HG03039 (cell line): ENCODE measurements around the gene SH2D3A.
"Not testable (repeated sequence)": the region's sequence is repeated elsewhere in the genome, so short reads cannot be mapped to it uniquely, and the experiment has no call there.

Experiments
- ATAC-seq: cut with Tn5 transposase; IDR thresholded peaks from one replicate; pipeline ENCODE4 v1.9.1; 2021; ENCODE audit warnings: mild to moderate bottlenecking, moderate library complexity; ENCODE audit not compliant: unreplicated experiment

Gene SH2D3A

DNA sequence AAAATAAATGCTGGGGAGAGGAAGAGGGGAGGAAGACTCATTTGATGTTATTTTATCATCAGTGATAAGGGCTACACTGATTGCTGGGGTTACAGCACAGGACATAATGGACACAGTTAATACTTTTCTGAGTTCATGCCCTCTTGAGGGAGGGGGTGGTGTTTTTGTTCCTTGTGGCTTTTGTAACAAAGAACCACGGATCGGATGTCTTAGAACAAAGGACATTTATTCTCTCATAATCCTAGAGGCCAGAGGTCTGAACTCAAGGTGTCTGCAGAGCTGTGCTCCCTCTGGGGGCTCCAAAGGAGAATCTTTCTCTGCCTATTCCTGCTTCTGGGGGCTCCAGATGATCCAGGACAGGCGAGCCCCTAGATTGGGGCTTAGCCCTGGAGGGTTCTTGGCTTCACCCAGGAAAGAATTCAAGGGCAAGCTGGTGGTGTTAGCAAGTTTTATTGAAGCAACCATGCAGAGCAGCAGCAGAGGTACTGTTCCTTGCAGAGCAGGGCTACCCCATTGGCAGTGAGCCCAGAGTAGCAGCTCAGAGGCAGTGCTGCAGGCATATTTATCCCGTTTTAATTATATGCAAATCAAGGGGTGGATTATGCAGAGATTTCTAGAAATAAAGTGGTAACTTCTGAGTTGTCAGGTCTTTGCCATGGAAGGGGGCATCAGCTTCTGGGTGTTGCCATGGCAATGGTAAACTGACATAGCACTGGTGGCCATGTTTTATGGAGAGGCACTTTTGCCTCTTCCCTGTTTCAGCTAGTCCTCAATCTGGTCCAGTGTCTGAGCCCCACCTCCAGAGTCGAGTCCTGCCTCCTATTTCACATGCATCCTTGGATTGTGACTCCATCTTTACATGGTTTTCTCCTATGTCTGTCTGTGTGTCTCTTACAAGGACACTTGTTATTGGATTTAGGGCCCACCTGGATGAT lies 23.2 kb upstream of the SH2D3A start:
- ATAC-seq = no peak

DNA sequence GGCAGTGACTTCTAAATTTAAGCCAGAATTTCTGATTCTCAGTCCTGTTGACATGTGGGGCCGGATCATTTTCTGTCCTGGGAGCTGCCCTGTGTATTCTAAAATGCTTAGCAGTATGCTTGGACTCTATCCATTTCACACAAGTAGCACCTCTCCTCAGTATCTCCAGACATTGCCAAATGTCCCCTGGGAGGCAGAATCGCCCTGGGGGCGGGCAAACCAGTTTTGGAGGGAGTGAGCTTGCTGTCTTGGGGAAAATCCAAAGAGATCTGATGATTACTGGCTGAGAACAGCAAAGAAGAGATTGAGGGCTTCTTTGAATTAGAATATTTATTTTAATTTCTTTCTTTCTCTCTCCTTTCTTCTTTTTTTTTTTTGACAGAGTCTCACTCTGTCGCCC lies 21.7 kb upstream of the SH2D3A start:
- no peak for ATAC-seq

DNA sequence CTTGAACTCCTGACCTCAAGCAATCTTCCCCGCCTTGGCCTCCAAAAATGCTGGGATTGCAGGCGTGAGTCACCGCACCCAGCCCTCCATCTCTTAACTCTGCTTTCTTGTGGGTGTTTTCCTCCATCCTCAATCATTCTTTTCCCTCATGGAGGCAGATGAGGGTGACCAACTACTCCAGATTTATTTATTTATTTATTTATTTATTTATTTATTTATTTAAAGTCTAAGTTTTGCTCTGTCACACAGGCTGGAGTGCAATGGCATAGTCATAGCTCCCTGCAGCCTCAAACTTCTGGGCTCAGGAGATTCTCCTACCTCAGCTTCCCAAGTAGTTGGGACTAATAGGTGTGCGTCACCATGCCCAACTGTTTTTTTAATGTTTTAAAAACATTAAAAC lies 20.2 kb upstream of the SH2D3A start:
- no peak for ATAC-seq

DNA sequence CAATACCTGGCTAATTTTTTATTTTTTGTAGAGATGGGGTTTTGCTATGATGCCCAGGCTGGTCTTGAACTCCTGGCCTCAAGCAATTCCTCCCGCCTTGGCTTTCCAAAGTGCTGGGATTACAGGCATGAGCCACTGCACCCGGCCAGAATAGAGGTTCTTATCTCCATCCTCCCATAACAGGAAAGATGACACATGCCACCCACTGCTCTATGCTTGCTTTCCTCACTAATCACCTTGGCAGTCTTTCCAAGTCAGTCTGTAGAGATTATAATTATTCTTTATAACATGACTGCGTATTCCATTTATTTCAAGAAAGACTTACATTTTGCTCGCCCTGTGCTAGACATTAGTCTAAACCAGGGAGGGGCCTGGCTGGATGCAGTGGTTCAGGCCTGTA lies 12.0 kb upstream of the SH2D3A start:
- no peak for ATAC-seq

DNA sequence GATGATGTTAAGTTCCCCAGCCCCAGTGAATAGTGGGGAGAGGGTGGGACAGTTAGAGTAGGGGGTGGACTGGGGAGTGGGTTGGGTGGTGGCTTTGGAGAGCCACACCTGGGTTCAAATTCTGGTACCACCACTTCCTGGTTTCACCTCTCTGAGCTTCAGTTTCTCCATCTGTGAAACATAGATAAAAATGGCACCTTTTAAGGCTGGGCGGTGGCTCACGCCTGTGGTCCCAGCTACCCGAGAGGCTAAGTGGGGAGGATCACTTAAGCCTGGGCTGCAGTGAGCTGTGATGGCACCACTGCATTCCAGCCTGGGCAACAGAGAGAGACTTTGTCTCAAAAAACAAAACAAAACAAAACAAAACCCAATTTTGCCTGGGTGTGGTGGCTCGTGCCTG lies 11.2 kb upstream of the SH2D3A start:
- ATAC-seq = no peak

DNA sequence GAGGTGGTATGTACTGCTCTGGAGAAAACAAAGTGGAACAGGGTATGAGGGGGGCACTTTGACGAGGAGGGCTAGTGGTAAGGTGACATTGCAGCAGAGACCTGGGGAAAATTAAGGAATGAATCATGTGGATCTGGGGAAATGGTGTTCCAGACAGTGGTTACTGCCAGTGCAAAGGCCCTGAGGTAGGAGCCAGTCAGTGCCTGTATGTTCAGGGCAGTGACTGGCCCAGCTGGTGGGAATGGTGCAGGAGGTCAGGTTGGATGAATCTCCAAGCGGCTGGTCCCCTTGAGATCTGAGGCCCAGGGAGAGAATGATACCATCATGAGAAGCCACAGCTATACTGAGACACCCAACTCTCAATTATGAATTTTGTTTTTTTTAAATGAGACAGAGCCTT lies 10.2 kb upstream of the SH2D3A start:
- no peak for ATAC-seq

DNA sequence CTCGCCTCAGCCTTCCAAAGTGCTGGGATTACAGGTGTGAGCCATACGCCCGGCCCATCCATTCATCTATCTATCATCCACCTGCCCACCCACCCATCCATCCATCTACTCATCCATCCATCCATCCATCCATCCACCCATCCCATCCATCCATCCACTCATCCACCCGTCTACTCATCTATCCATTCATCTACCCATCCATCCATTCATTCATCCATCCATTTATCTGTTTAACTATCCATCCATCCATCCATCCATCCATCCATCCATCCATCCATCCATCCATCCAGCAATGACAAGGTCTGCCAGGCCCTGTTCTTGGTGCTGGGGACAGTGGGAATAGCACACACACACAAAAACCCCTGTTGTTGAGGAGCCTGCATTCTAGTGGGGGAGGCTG lies 9.8 kb upstream of the SH2D3A start:
- no peak for ATAC-seq

DNA sequence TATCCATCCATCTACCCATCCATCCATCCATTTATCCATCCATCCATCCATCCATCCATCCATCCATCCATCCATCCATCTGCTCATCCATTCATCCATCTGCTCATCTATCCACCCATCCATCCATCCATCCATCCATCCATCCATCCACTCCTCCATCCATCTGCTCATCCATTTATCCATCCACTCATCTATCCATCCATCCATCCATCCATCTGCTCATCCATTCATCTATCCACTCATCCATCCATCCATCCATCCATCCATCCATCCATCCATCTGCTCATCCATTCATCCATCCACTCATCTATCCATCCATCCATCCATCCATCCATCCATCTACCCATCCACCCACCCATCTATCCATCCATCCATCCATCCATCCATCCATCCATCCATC lies 8.8 kb upstream of the SH2D3A start:
- not testable (repeated sequence) for ATAC-seq

DNA sequence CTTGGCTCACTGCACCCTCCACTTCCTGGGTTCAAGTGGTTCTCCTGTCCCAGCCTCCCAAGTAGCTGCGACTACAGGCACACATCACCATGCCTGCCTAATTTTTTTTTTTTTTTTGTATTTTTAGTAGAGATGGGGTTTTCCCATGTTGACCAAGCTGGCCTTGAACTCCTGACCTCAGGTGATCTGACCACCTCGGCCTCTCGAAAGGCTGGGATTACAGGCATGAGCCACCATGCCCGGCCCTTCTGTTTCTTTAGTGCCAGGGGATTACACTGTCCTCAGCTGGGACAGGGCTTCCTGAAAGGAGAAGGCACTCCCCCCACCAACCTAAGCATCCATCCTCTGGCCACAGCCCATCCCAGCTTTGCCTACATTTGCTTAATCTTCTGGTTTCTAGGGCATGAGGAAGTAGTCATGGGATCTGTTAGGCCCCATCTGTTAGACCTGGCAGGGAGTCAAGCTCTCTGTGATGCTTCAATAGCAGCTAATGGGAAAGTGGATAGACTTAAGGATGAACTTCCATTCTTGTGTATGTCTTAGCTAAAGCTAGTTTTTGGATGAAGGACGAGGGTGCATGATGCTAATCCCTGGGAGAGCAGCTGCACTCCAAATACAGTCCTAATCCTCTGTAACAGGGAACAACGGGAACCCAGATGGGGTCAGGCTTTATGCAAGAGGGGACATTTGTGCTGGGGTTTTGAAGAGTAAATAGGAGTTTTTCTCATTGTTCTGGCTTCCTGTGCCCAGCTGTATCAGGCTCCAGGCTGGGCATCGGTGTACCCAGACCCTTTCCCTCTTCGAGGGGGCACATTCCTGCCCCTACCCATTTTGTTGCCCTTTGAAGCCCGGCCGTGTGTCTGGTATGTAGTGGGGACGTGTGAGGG lies 7.8 kb upstream of the SH2D3A start:
- ATAC-seq = no peak

DNA sequence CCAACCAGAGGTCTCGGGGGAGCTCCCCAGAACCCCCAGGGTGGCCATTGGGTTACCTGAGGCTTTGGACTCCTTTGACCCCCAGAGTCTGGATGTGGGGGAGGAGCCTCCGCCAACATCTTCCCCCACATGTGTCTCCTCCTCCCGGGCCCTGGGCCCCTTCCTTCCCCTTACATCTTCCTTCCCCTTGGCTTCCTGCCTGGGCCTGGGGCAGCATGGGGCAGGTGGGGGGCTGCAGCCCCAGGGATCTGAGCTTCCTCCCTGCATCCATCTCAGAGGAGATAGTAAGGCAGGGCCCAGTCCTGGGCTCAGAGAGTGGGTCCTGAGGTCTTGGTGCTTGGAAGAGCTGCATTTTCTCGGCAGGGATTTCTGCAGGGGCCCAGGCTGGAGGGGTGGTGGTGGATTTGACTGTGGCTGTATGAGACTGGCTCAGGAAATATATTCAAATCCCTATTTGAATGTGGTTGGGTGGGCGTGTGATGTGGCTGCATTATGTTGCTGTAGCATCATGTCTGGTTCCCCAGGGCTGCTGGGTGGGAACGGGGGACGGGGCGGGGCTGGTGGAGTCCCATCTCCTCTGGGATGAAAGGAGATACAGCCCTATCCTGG lies 6.2 kb upstream of the SH2D3A start:
- no peak for ATAC-seq

DNA sequence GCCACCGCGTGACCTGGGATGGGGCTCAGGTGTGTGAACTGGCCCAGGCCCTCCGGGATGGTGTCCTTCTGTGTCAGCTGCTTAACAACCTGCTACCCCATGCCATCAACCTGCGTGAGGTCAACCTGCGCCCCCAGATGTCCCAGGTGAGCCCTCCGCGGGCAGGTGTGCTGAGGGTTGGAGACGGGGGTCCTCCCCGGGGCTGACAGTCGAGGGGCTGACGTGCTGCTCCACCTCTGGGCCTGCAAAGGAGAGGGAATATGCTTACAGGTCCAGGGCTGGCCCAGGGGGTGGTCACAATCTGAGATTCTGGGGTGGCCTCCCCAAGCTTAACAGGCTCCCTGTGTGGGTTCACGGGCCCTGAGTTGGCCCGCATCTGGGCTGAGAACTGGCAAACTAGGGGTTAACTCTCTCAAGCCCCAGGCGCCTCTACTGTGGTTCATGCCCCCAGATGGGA lies 5.7 kb upstream of the SH2D3A start:
- ATAC-seq = no peak

DNA sequence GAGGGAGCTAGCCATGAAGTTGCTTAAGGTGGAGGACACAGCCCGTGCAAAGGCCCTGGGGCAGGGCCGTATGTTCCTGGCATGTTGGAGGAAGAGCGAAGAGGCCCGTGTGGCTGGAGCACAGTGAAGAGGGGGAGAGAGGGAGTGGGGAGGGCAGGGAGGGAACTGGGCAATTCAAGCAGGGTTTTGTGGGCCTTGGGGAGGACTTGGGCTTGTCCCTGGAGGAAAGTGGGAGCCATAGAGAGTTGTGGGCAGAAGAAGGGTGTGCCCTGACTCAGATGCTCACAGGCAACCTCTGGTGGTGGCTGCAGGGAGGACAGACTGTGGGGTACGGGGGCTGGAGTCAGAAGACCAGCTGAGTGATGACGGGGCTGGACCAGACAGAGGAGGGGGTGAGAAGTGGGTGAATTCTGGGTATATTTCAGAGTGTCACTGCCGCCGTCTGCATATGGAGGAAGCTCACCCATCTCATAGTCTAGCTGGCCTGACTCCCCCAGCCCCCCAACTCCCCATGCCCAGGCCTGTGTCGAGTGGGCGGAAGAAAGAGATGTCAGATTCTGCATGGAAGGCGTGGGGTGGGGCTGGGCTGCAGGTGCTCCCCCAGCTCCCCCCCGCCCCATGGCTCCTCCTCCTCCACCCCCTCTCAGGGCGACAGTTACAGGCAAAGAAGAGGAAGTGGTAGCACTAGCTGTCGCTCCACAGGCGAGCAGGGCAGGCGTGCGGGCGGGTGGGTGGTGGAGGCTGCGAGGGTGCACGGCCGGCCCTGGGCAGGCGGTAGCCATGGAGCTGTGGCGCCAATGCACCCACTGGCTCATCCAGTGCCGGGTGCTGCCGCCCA lies 5.0 kb upstream of the SH2D3A start, which contains the start of gene VAV1:
Gene VAV1 (plus strand): TSS at position 681 of the 838 bp plus-strand sequence. CDS start 100 bp downstream, at position 781.
- peak; percentile 42 for ATAC-seq

DNA sequence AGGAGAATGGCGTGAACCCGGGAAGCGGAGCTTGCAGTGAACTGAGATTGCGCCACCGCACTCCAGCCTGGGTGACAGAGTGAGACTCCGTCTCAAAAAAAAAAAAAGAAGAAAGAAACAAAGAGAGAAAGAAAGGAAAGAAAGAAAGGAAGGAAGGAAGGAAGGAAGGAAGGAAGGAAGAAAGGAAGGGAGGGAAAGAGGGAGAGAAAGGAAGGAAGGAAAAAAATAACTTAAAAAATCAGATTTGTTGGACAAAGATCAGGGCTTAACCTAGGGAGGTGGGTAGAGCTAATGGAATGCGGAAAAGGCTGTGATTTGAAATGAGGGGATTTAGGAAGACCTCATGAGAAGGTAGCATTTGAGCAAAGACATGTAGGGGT lies 4.4 kb upstream of the SH2D3A start:
- ATAC-seq = not testable (repeated sequence)

DNA sequence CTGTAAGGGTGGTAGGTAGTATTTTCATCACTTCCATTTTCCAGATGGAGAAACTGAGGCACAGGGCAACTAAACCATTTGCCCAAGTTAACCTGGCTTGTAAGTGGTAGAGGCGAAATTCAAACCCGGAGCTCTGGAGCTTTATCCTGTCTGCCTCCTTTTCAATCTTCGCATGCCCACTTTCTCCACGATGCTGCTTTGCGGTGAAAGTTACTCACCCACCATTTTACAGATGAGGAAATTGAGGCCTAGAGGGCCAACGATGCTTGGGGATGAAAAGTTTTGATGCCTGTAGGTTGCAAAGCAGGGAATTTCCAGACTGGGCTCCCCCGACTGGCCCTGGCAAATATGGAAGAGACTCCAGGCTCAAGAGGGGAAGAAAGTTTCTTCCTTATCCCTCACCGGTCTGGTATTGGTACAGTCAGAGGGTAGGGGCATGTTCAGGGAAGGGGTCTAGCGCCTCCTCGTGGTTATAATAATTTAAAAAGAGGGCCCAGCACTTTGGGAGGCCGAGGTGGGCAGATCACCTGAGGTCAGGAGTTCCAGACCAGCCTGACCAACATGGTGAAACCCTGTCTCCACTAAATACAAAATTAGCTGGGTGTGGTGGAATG lies 1.9 kb upstream of the SH2D3A start:
- ATAC-seq = no peak

DNA sequence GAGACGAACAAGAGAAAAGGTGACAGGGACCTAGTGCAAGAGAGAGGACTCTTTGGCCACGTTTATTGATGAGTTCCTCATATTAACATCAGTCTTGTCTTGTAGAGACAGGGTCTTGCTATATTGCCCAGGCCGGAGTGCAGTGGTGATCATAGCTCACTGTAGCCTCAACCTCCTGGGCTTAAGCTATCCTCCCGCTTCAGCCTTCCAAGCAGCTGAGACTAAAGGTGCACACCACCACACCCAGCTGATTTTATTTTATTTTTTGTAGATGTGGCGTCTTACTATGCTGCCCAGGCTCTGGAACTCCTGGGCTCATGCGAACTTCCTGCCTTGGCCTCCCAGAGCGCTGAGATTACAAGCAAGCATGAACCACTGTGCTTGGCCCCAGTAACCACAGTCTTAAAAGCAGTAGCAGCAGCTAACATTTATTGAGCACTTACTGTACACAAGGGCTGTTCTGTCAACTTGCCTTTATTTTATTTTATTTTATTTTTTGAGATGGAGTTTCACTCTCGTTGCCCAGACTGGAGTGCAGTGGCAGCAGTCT lies 1.1 kb upstream of the SH2D3A start:
- no peak for ATAC-seq

DNA sequence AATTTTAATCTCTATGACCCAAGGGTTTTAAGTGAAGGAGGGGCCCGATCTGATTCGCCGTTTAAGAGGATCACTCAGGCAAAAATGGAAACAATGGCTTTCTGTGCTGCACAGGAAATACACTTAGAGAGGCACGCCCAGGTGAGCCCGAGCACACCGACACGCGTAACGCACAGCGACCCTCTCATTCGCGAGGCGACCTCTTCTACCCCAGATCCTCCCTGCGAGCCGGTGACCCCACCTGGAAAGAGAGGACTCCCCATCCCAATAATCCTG lies 216 bp downstream of the SH2D3A start:
- ATAC-seq = peak; percentile 1

DNA sequence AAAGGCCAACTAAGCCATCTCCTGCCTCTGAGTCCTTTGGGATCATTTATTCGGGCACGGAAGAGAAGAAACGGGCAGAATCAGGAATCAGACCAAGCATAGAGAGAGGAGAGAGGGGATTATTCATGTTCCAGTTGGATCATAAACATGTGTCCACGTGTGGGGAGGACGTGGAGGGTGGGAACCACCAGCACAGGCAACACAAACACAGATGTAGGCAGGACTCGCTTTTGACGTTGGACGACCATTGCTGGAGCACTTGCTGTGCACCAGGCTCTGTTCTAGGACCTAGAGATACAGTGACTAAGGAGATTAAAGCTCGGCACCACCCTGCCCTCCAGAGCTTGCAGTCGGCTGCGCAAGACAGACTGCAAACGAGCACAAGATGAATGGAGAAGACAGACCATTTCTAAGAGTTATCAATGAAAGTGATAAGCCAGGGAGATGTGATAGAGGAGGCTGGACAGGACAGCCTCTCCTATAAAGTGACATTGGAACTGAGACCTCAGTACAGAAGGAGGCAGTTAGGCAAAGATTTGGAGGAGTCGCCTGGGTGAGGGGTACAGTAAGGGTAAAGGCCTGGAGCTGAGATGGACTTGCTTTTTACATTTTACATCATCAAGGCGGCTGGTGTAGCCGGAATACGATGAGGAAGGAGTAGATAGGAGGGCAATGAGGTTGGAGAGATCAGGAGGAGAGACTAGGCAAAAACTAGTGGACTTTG lies 716 bp downstream of the SH2D3A start:
- no peak for ATAC-seq

DNA sequence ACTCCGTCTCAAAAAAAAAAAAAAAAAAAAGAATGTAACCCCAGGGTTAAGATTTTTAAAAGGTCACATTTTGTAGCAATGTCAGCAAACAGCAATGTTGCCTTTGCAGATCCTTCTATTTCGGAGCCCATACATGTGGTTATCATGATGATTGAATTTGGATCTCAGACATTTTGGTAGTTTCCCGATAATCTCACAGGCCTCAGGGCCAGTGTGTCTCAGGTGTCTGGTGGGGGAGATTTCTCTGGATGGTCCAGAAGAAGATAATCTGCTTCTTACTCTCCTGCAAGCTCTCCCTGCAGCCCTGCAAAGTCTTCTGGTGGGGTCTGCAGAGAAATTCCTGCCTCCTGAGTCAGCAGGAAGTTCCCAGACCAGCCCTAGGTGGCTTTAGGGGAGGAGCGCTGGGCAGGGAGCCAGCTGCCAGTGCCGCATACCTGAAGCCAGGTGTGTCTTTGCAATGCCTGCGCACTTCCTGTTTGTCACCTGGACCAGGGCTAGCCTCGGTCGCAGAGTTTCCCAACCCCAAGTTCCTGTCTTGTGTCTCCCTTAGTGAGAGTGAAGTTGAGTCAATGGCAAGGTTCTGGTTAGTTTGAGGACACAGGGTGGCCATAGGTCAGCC lies 1.4 kb downstream of the SH2D3A start:
- no peak for ATAC-seq
